Kidney epithelial cell (primary cell): ENCODE measurements around the gene DYRK1A. TPM values are rescaled to one million over a fixed set of nuclear protein-coding genes. Genes with fewer than 3 reads are reported as not detected.

Experiments used
- DNase-seq: peaks from one replicate; pipeline ENCODE4 v3.0.0-alpha.2; 2010; ENCODE audit warnings: low read depth
- H3K27me3 ChIP-seq: 2 replicates; pipeline ENCODE4 v1.6.0; 2011; ENCODE audit warnings: low read length; ENCODE audit not compliant: control insufficient read depth, insufficient read depth
- H3K36me3 ChIP-seq: 2 replicates; pipeline ENCODE4 v1.5.1; 2011; ENCODE audit warnings: low read length; ENCODE audit not compliant: control insufficient read depth, insufficient read depth
- H3K4me3 ChIP-seq: 2 replicates; pipeline ENCODE4 v1.5.1; 2011; ENCODE audit warnings: low read depth, mild to moderate bottlenecking, control low read depth, low read length
- CTCF ChIP-seq: IDR thresholded peaks from 2 replicates; pipeline ENCODE4 v1.5.1; 2011; ENCODE audit warnings: mild to moderate bottlenecking, moderate library complexity, low read length, control low read depth, inconsistent platforms; ENCODE audit not compliant: insufficient read depth, poor library complexity, severe bottlenecking
- total RNA-seq: library from RNA; depleted of rRNA; stranded (reverse); fragments of >200 nt; gene quantifications from 2 replicates; pipeline ENCODE4 v1.2.3, GENCODE V29; 2015

Gene DYRK1A
- total RNA-seq, 1 donor from 2014 or later, result 53.1 TPM

- TF ChIP-seq CTCF, result no peak
- H3K27me3 ChIP-seq, result no peaks in the 10 kb centered on the region
- H3K36me3 ChIP-seq, result no peaks in the 10 kb centered on the region
- no peak overlapping the region for H3K4me3 ChIP-seq
- no peak for DNase-seq
Observed at GRCh38 chr21:37371041-37371397, 4.4 kb downstream of the DYRK1A start.

DNA sequence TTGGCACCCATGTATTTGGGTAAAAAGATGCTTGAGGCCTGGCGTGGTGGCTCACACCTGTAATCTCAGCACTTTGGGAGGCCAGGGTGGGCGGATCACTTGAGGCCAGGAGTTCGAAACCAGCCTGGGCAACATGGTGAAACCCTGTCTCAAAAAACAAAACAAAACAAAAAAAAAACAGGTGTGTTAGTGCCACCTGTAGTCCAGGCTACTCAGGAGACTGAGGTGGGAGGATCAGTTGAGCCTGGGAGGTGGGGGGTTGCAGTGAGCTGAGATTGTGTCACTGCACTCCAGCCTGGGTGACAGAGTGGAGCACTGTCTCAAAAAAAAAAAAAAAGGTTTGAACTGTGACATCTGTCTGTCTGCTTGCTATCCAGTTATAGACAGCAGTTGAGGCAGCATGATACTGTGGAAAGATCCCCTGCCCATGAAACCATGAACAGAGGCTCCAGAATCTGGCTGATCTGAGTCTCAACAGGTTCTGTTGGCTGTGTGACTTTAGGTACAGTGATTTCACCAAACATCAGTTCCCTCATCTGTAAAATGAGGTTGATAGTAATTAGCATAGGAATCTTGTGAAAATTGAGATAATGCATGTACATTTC is 5.7 kb downstream of the DYRK1A start:
- no peak for DNase-seq
- no peak overlapping the region for H3K4me3 ChIP-seq
- H3K36me3 ChIP-seq, result no peaks in the 10 kb centered on the region
- TF ChIP-seq CTCF, result no peak
- H3K27me3 ChIP-seq, result no peaks in the 10 kb centered on the region

DNA sequence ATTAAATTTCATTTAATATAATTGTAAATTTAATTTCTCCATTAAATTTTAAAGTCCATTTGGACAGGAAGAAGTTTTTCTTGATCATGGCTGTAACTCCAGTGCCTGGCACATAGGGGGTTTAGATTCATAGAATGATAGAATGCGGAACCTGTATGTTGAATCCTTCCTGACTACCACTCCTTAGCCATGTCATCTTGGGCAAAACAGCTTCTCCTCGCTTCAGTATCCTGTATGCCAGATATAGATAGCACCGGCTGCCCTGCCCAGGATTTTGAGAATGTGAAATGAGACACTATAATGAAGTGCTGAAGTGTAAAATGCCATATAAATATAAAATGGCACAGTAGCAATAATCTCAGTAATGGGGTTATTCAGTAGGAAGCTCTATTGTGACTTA is 6.4 kb downstream of the DYRK1A start:
- Histone ChIP-seq H3K27me3 (no peaks in the 10 kb centered on the region), H3K4me3 (no peak overlapping the region), H3K36me3 (no peaks in the 10 kb centered on the region)
- no peak for TF ChIP-seq CTCF
- no peak for DNase-seq

DNA sequence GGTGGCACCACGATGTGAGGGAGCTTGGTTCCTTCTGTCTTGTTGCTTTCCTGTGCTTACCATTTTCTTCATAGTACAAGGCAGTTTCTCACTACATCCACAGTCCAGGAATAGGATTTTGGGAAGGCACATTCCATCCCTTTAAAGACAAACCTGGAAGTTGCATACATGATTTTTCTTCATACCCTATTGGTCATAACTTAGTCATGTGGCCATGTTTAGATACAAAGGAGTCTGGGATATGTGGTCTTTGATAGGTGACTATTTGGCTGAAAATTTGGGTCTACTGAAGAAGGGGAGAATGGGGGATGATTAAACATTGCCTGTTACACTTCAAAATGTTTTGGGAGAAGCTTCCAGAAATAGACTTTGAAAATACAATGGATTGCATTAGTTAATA is 7.0 kb downstream of the DYRK1A start:
- H3K4me3 ChIP-seq, result no peak overlapping the region
- no peaks in the 10 kb centered on the region for H3K36me3 ChIP-seq
- no peaks in the 10 kb centered on the region for H3K27me3 ChIP-seq
- DNase-seq, result no peak
- no peak for TF ChIP-seq CTCF

DNA sequence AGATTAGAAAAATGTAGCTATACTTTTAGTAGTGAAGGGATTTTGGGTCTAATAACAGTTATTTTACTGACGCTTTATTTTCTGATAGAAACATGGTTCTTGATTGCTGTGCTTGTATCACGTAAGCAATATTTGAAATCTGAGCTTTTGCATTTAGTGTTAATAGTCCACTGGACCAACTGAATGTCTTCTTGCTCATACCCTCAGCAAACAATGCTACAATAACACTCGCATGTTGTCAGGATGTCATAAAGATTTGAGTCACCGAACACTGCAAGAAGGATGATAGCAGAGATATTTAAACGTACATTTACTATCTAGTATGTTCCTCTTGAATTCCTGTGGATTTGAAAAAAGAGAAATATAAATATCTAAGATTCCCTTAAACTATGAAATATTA is 7.5 kb downstream of the DYRK1A start:
- no peak for DNase-seq

More for the DNA sequence above, 7.5 kb downstream of the DYRK1A start:
- Histone ChIP-seq H3K27me3 (no peaks in the 10 kb centered on the region), H3K36me3 (no peaks in the 10 kb centered on the region), H3K4me3 (no peak overlapping the region)
- TF ChIP-seq CTCF, result no peak
